Sigmoid colon (tissue), 4 donors: ENCODE measurements around the gene PKN2.

Experiments used
- EP300 ChIP-seq, 4 donors: sonication (generic); formaldehyde crosslinking; IDR thresholded peaks; one replicate each; pipeline ENCODE4 v1.6.1; 2017; ENCODE audit warnings: antibody characterized with exemption in 4 of 4
- POLR2A ChIP-seq, 2 donors: fragments of 450-650 bp; IDR thresholded peaks; one replicate each; pipeline ENCODE4 v1.6.1; 2016; ENCODE audit warnings: antibody characterized with exemption in 2 of 2, mild to moderate bottlenecking in 2 of 2, moderate library complexity in 2 of 2

- TF ChIP-seq EP300 (IDR thresholded peaks at IDR 0.05), result no peak
- no peak for TF ChIP-seq POLR2A (IDR thresholded peaks at IDR 0.05)
Measured at GRCh38 chr1:88877911-88878310, 193.8 kb downstream of the PKN2 start.
